HG03159 (cell line): ENCODE data around the gene KLF3.

Experiments
- ATAC-seq: cut with Tn5 transposase; IDR thresholded peaks from one replicate; pipeline ENCODE4 v1.9.1; 2021; ENCODE audit warnings: mild to moderate bottlenecking, moderate library complexity; ENCODE audit not compliant: unreplicated experiment

Gene KLF3

GRCh38 chr4:38735870-38736269, 71.9 kb downstream of the KLF3 start:
- no peak for ATAC-seq

GRCh38 chr4:38738940-38739803, 75.2 kb downstream of the KLF3 start:
- no peak for ATAC-seq

- ATAC-seq: no peak
These were observed 76.3 kb downstream of the KLF3 start for GRCh38 chr4:38740303-38740702.

- no peak for ATAC-seq
These were observed 79.9 kb downstream of the KLF3 start for GRCh38 chr4:38743866-38744265.

- no peak for ATAC-seq
These were observed 81.9 kb downstream of the KLF3 start for GRCh38 chr4:38745881-38746280.

- no peak for ATAC-seq
These were observed 83.6 kb downstream of the KLF3 start for GRCh38 chr4:38747629-38748028.

GRCh38 chr4:38749336-38749735, 85.3 kb downstream of the KLF3 start:
- ATAC-seq: no peak
